Pancreas (tissue), 10 donors: ENCODE results near the gene VIT. TPM values are rescaled to one million over a fixed set of nuclear protein-coding genes. Genes with fewer than 3 reads are reported as not detected.

ENCODE experiments used
- ATAC-seq, 4 donors: fragments of 200-7000 bp; cut with Tn5 transposase; one replicate each; pipeline versions ENCODE4 v1.8.0 to v1.9.1; 2020; ENCODE audit warnings: mild to moderate bottlenecking in 4 of 4, moderate library complexity in 4 of 4
- DNase-seq, 6 donors: peaks; one replicate each; pipeline ENCODE4 v3.0.0-alpha.2; 2020
- FAIRE-seq: peaks from 2 replicates; lab custom pipeline; 2012; peaks lifted over from hg19 to GRCh38; lab: Jason Lieb, UNC
- H3K27ac ChIP-seq, 4 donors: fragments of 200-600 bp; sonication (generic); 1 replicate in 3 of 4; 2 replicates in 1 of 4; pipeline versions ENCODE4 v1.5.0 to v1.8.0; 2020
- H3K27me3 ChIP-seq, 4 donors: fragments of 200-600 bp; one replicate each; pipeline ENCODE4 v1.8.0; 2021
- H3K36me3 ChIP-seq, 3 donors: fragments of 200-600 bp; sonication (generic) in 1 of 3; one replicate each; pipeline versions ENCODE4 v1.5.0 to v1.8.0; 2020 to 2021
- H3K4me1 ChIP-seq, 3 donors: fragments of 200-600 bp; one replicate each; pipeline ENCODE4 v1.8.0; 2021
- H3K4me3 ChIP-seq, 4 donors: fragments of 200-600 bp; sonication (generic) in 2 of 4; one replicate each; pipeline versions ENCODE4 v1.5.0 to v1.8.0; 2020 to 2021
- H3K9me3 ChIP-seq, 4 donors: fragments of 200-600 bp; one replicate each; pipeline ENCODE4 v1.8.0; 2021
- WGBS, 2 donors: extraction: QIAGEN DNeasy Blood & Tissue Kit; methylation state at CpG; one replicate each; pipeline ENCODE4 v1.1.7; 2013; 5-methylcytosine and 5-hydroxymethylcytosine counted together
- intact Hi-C, 3 donors: fragments of 100-400 bp; cut with DNase I; formaldehyde crosslinking; loops; one replicate each; pipeline versions ENCODE4 v1.11.1 to v1.14.2; 2022
- polyA plus RNA-seq, 2 donors: library from polyadenylated mRNA; stranded (reverse); fragments of 200-250 nt; gene quantifications; one replicate each; pipeline ENCODE4 v1.2.3, GENCODE V29; 2013
- total RNA-seq, 6 donors: library from RNA; stranded (reverse); fragmentation: NEBNext Ultra II Directional in 4 of 6; extraction: Animal tissue kit (Norgen Biotek cat#: 25700) in 4 of 6; gene quantifications; one replicate each; pipeline versions ENCODE4 v1.2.1 to v1.2.4, GENCODE V29; 2021 to 2023
- TF ChIP-seq, protein P1 (sequence below), 4 donors: fragments of 200-600 bp; sonication (generic) in 3 of 4; IDR thresholded peaks; one replicate each; pipeline versions ENCODE4 v1.5.0 to v1.8.0; 2021; ENCODE audit warnings: antibody characterized with exemption in 4 of 4
- donor health status: healthy with polysubstance abuse.
- donor health status: DM: no; HTN: no; CAD: no; lungs with moderate emphysema.
- donor health status: DM: no; HTN: no; CAD: no.
- donor health status: control.
- donor health status: control.
- donor health status: Bipolar disorder and iron deficiency.
- donor health status: DM: yes; HTN: yes; CAD: no.
- donor health status: DM: no; HTN: no; CAD: no.
- donor health status: DM: no; HTN: no; CAD: no.
- donor health status: DM: yes; HTN: yes; CAD: no.

VIT gene
- total and polyA plus RNA-seq, 8 donors, result 0.19 to 2.9 (median 0.36) TPM

DNA sequence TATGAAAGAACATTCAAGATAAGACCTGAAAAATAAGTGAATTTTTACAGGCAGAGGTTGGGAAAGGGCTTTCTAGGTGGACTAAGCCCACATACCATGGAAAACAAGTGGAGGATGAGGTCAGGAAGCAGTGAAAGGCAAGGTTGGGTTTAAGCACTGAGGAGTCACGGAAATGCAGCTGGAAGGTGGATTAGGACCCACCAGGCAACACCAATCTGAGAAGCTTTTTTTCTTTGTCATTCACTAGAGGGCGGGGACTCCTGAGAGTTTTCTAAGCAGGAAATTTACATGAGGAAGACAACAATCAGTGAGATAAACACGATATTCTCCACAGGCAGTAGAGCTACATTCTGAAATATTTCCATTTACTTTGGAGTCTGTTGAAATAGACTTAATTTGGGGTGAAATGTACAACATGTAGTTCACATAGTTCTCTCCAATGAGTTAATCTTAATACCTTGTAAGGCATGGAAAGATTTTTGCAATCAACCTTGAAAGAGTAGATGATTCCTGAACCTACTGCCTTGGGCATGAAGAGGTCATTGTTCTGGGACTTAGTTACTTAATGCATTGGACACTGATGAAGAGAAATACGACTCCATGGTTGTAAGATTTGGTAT lies 40.7 kb downstream of the VIT start:
- DNase-seq, result no peak
- no peak for FAIRE-seq
- no peaks in the 10 kb centered on the region for H3K36me3 ChIP-seq
- H3K4me1 ChIP-seq, result no peaks in the 10 kb centered on the region
- intact Hi-C loops, result no loop called here
- no peak for ATAC-seq
- TF ChIP-seq, protein P1, sequence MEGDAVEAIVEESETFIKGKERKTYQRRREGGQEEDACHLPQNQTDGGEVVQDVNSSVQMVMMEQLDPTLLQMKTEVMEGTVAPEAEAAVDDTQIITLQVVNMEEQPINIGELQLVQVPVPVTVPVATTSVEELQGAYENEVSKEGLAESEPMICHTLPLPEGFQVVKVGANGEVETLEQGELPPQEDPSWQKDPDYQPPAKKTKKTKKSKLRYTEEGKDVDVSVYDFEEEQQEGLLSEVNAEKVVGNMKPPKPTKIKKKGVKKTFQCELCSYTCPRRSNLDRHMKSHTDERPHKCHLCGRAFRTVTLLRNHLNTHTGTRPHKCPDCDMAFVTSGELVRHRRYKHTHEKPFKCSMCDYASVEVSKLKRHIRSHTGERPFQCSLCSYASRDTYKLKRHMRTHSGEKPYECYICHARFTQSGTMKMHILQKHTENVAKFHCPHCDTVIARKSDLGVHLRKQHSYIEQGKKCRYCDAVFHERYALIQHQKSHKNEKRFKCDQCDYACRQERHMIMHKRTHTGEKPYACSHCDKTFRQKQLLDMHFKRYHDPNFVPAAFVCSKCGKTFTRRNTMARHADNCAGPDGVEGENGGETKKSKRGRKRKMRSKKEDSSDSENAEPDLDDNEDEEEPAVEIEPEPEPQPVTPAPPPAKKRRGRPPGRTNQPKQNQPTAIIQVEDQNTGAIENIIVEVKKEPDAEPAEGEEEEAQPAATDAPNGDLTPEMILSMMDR (IDR thresholded peaks at IDR 0.05), result no peak
- H3K27ac ChIP-seq, result no peak overlapping the region
- H3K9me3 ChIP-seq, result no peaks in the 10 kb centered on the region
- no peak overlapping the region for H3K4me3 ChIP-seq
- no peaks in the 10 kb centered on the region for H3K27me3 ChIP-seq
- 68 to 70% methylated on average over 4 of the region's 4 CpGs for WGBS, 2 donors

DNA sequence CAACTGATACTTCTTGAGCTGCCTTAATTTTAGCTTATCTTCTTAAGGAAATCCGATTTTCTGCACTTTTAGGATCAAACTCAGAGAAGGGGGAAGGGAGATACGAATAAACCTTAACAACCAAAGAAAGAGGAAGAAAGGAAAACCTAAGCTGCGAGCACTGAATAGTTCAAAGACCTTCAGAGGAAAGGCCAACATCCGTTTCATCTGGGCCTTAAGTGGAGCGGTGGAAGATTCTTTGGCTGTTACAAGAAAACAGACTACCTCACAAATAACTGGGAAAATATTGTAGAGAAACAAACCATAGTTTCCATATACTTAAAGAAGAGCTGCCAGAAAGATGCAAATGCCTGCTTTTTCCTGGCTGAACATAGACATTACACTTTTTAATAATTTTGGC lies 43.6 kb downstream of the VIT start:
- no peak overlapping the region for H3K27ac ChIP-seq
- H3K4me1 ChIP-seq, result no peaks in the 10 kb centered on the region
- no peaks in the 10 kb centered on the region for H3K9me3 ChIP-seq
- no peak for FAIRE-seq
- no peak for DNase-seq
- intact Hi-C loops, result no loop called here
- no peak for ATAC-seq
- no peaks in the 10 kb centered on the region for H3K36me3 ChIP-seq
- WGBS, 2 donors, result 63 to 67% methylated on average over 5 of the region's 5 CpGs
- TF ChIP-seq, protein P1 (IDR thresholded peaks at IDR 0.05), result no peak
- H3K4me3 ChIP-seq, result no peak overlapping the region
- no peaks in the 10 kb centered on the region for H3K27me3 ChIP-seq

DNA sequence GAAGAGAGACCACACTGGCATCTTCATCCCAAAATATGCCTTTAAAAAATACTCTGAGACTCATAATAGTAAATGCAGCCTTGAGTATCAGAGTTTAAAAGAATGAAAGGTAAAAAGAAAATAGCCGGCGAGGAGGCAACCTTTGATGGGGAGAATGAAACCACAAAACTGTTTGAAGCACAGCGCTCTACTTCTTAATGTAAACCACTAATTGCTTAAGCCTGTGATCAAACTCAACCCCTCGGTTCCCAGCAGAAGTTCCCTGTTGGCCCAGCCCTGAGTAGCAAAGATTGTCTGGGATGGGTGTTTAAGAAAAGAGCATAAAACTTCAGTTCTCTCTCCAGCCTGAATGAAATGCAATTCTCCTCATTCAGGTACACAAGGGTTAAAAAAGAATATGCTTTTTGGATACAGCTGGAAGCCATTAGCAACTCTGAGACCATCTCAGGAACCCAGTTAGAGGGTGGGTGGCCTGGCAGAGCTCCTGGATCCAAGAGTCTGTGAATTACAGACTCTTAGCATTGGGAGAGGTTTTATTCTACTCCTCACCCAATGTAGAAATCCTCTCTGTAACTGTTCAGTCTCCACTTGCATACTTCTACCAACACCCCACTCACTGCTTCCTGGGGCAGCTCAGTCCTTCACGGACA lies 44.8 kb downstream of the VIT start:
- TF ChIP-seq, protein P1 (IDR thresholded peaks at IDR 0.05), result no peak
- intact Hi-C loops, result no loop called here
- WGBS, 2 donors, result 48 to 56% methylated on average over 5 of the region's 5 CpGs
- no peak for FAIRE-seq
- no peak overlapping the region for H3K4me3 ChIP-seq
- no peak for DNase-seq
- H3K36me3 ChIP-seq, result no peaks in the 10 kb centered on the region
- ATAC-seq, result no peak
- H3K9me3 ChIP-seq, result no peaks in the 10 kb centered on the region
- H3K27me3 ChIP-seq, result no peaks in the 10 kb centered on the region
- H3K4me1 ChIP-seq, result no peaks in the 10 kb centered on the region
- H3K27ac ChIP-seq, result no peak overlapping the region

DNA sequence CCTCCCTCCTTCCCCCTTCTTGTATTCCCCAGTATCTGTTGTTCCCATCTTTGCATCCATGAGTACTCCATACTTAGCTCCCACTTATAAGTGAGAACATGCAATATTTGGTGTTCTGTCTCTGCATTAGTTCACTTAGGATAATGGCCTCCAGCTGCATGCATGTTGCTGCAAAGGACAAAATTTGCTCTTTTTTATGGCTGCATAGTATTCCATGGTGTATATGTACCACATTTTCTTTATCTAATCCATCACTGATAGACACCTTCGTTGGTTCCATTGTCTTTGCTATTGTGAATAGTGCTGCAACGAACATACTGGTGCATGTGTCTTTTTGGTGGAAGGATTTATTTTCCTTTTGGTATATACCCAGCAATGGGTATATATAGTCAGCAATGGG lies 47.4 kb downstream of the VIT start:
- Histone ChIP-seq H3K27ac (no peak overlapping the region), H3K4me1 (no peaks in the 10 kb centered on the region), H3K27me3 (no peaks in the 10 kb centered on the region), H3K4me3 (no peak overlapping the region), H3K9me3 (no peaks in the 10 kb centered on the region), H3K36me3 (no peaks in the 10 kb centered on the region)
- intact Hi-C loops, result no loop called here
- FAIRE-seq (no peak), ATAC-seq (no peak), DNase-seq (no peak)
- TF ChIP-seq, protein P1 (IDR thresholded peaks at IDR 0.05), result no peak
- 51% methylated on average over 2 of the region's 2 CpGs for WGBS, 2 donors

DNA sequence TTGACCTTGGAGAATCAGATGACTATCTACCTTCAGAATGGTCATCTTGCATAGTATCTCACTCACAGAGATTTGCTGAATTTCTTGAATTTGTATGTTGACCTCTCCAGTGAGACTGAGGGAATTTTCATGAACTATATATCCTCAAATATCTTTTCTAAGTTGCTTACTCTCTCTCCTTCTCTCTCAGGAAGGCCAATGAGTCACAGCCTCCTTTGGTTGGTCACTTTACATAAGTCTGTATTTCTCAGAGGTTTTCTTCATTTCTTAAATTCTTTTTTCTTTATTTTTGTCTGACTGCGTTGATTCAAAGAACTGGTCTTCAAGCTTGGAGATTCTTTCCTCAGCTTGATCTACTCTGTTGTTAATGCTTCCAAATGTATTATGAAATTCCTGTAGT lies 51.7 kb downstream of the VIT start:
- TF ChIP-seq, protein P1 (IDR thresholded peaks at IDR 0.05), result no peak
- Histone ChIP-seq H3K36me3 (no peaks in the 10 kb centered on the region), H3K4me3 (no peak overlapping the region), H3K4me1 (no peaks in the 10 kb centered on the region), H3K9me3 (no peaks in the 10 kb centered on the region), H3K27me3 (no peaks in the 10 kb centered on the region), H3K27ac (no peak overlapping the region)
- FAIRE-seq (no peak), DNase-seq (no peak), ATAC-seq (no peak)
- 67 to 73% methylated on average over 1 of the region's 1 CpG for WGBS, 2 donors
- intact Hi-C loops, result no loop called here
